H1 (cell line): Measurements from ENCODE around the gene OR2T33. TPM values are rescaled to one million over a fixed set of nuclear protein-coding genes. Genes with fewer than 3 reads are reported as not detected.

Experiments used
- CTCF ChIA-PET: fragments of 300-600 bp; sonication (Branson Sonifier 250); formaldehyde crosslinking; loops from one replicate; lab custom pipeline; 2021; ENCODE audit not compliant: partially characterized antibody; lab: Charles Lee
- POLR2A ChIA-PET: fragments of 300-600 bp; sonication (Branson Sonifier 250); formaldehyde crosslinking; loops from one replicate; lab custom pipeline; 2021; ENCODE audit warnings: inconsistent platforms; ENCODE audit not compliant: partially characterized antibody; lab: Charles Lee
- DNase-seq, 2 experiments: peaks; one replicate each; pipeline versions ENCODE4 v3.0.0 to v3.0.0-alpha.2; 2010 to 2022; ENCODE audit warnings: low spot score in 2 of 2, low read depth in 1 of 2, mixed read lengths in 1 of 2
- FAIRE-seq: peaks from 2 replicates; lab custom pipeline; 2011; peaks lifted over from hg19 to GRCh38; lab: Jason Lieb, UNC
- H2AFZ ChIP-seq: 2 replicates; pipeline ENCODE4 v1.8.1; 2012; ENCODE audit warnings: low read length, inconsistent platforms
- H2AK5ac ChIP-seq: 2 replicates; pipeline ENCODE4 v1.6.1; 2013; ENCODE audit warnings: low read depth, low read length
- H2BK120ac ChIP-seq: replicated peaks from 2 replicates; pipeline ENCODE3; 2013; ENCODE audit warnings: low read depth, low read length, inconsistent platforms
- H2BK12ac ChIP-seq: 2 replicates; pipeline ENCODE4 v1.6.1; 2013; ENCODE audit warnings: low read depth, low read length
- H2BK15ac ChIP-seq: 2 replicates; pipeline ENCODE4 v1.6.1; 2013; ENCODE audit warnings: low read length
- H2BK20ac ChIP-seq: 2 replicates; pipeline ENCODE4 v1.6.1; 2013; ENCODE audit warnings: low read length
- H2BK5ac ChIP-seq: 2 replicates; pipeline ENCODE4 v1.6.1; 2013; ENCODE audit warnings: low read depth, low read length
- H3K14ac ChIP-seq: 2 replicates; pipeline ENCODE4 v1.6.1; 2013; ENCODE audit warnings: inconsistent platforms; ENCODE audit not compliant: insufficient read length
- H3K18ac ChIP-seq: 2 replicates; pipeline ENCODE4 v1.6.1; 2013; ENCODE audit warnings: low read length; ENCODE audit errors: extremely low read depth
- H3K23ac ChIP-seq: 2 replicates; pipeline ENCODE4 v1.6.1; 2013; ENCODE audit warnings: inconsistent platforms; ENCODE audit not compliant: insufficient read length
- H3K23me2 ChIP-seq: 2 replicates; pipeline ENCODE4 v1.6.1; 2013; ENCODE audit warnings: low read depth, low read length
- H3K27ac ChIP-seq: 2 replicates; pipeline ENCODE4 v1.6.1; 2011; ENCODE audit warnings: low read depth, low read length, inconsistent platforms
- H3K27me3 ChIP-seq, 4 experiments: replicated peaks in 1 of 4; 1 replicate in 1 of 4; 2 replicates in 3 of 4; pipeline versions ENCODE4 v1.6.1 to v1.8.1; 2011 to 2013; ENCODE audit warnings: low read length in 3 of 4, mild to moderate bottlenecking in 3 of 4, inconsistent platforms in 2 of 4, mixed read lengths in 2 of 4, moderate library complexity in 1 of 4; ENCODE audit not compliant: control insufficient read depth in 3 of 4, insufficient read depth in 3 of 4; ENCODE audit errors: extremely low read depth in 1 of 4
- H3K36me3 ChIP-seq, 4 experiments: 2 replicates each; pipeline versions ENCODE4 v1.6.1 to v1.8.1; 2011 to 2013; ENCODE audit warnings: mild to moderate bottlenecking in 4 of 4, low read length in 3 of 4, moderate library complexity in 2 of 4, control low read depth in 1 of 4, inconsistent platforms in 1 of 4; ENCODE audit not compliant: insufficient read depth in 4 of 4, control insufficient read depth in 2 of 4
- H3K4ac ChIP-seq: replicated peaks from 2 replicates; pipeline ENCODE3; 2013; ENCODE audit warnings: low read length, low read depth, mixed read lengths, inconsistent platforms; ENCODE audit not compliant: insufficient read length
- H3K4me1 ChIP-seq, 4 experiments: replicated peaks in 1 of 4; 1 replicate in 1 of 4; 2 replicates in 3 of 4; pipeline versions ENCODE4 v1.6.1 to v1.8.1; 2011 to 2013; ENCODE audit warnings: low read length in 3 of 4, inconsistent platforms in 2 of 4, mixed read lengths in 1 of 4; ENCODE audit not compliant: insufficient read depth in 4 of 4, control insufficient read depth in 3 of 4
- H3K4me2 ChIP-seq, 2 experiments: 2 replicates each; pipeline versions ENCODE4 v1.6.1 to v1.8.1; 2011 to 2013; ENCODE audit warnings: low read depth in 2 of 2, low read length in 2 of 2, control low read depth in 1 of 2, inconsistent platforms in 1 of 2, mild to moderate bottlenecking in 1 of 2; ENCODE audit not compliant: insufficient read depth in 1 of 2
- H3K4me3 ChIP-seq, 4 experiments: fragments of 200-600, 300-600 bp in 1 of 4; sonication (generic), shearing (Covaris generic), sonication (Bioruptor Twin) in 1 of 4; 2 replicates each; pipeline versions ENCODE4 v1.5.1 to v1.8.1; 2011 to 2016; ENCODE audit warnings: low read length in 4 of 4, low read depth in 3 of 4, control low read depth in 2 of 4, inconsistent platforms in 2 of 4, mild to moderate bottlenecking in 2 of 4, mixed read lengths in 1 of 4, moderate library complexity in 1 of 4; ENCODE audit not compliant: insufficient read depth in 2 of 4; ENCODE audit errors: extremely low read depth in 1 of 4
- H3K56ac ChIP-seq: replicated peaks from 2 replicates; pipeline ENCODE3; 2013; ENCODE audit warnings: low read depth, mild to moderate bottlenecking, mixed read lengths, low read length, inconsistent platforms; ENCODE audit not compliant: insufficient read length
- H3K79me1 ChIP-seq: 2 replicates; pipeline ENCODE4 v1.6.1; 2013; ENCODE audit warnings: low read depth, low read length, control low read depth
- H3K79me2 ChIP-seq, 2 experiments: 2 replicates each; pipeline versions ENCODE4 v1.6.1 to v1.8.1; 2012 to 2013; ENCODE audit warnings: low read length in 2 of 2, mild to moderate bottlenecking in 2 of 2, inconsistent platforms in 1 of 2; ENCODE audit not compliant: insufficient read depth in 2 of 2, control insufficient read depth in 1 of 2
- H3K9ac ChIP-seq, 4 experiments: replicated peaks in 1 of 4; 1 replicate in 1 of 4; 2 replicates in 3 of 4; pipeline versions ENCODE4 v1.6.1 to v1.8.1; 2011 to 2013; ENCODE audit warnings: low read depth in 3 of 4, low read length in 3 of 4, control low read depth in 2 of 4, mild to moderate bottlenecking in 2 of 4, moderate library complexity in 2 of 4, inconsistent platforms in 1 of 4; ENCODE audit errors: extremely low read depth in 1 of 4
- H3K9me3 ChIP-seq, 2 experiments: 2 replicates each; pipeline versions ENCODE4 v1.6.1 to v1.8.1; 2012 to 2013; ENCODE audit warnings: mild to moderate bottlenecking in 2 of 2, moderate library complexity in 2 of 2, control low read depth in 1 of 2, inconsistent platforms in 1 of 2, low read depth in 1 of 2, low read length in 1 of 2, mixed read lengths in 1 of 2; ENCODE audit not compliant: insufficient read depth in 2 of 2
- H4K20me1 ChIP-seq, 2 experiments: replicated peaks in 1 of 2; 2 replicates each; pipeline versions ENCODE3 to v1.8.1; 2011 to 2013; ENCODE audit warnings: inconsistent platforms in 2 of 2, low read length in 2 of 2, mild to moderate bottlenecking in 1 of 2; ENCODE audit not compliant: insufficient read depth in 2 of 2, control insufficient read depth in 1 of 2
- H4K5ac ChIP-seq: 2 replicates; pipeline ENCODE4 v1.6.1; 2013; ENCODE audit warnings: low read length, low read depth, mixed read lengths, inconsistent platforms; ENCODE audit not compliant: insufficient read length
- H4K8ac ChIP-seq: 2 replicates; pipeline ENCODE4 v1.8.0; 2013; ENCODE audit warnings: mild to moderate bottlenecking, moderate library complexity, low read length, inconsistent platforms; ENCODE audit not compliant: insufficient read depth; ENCODE audit errors: extremely low read depth
- H4K91ac ChIP-seq: replicated peaks from 2 replicates; pipeline ENCODE3; 2013; ENCODE audit warnings: low read length, mixed read lengths, inconsistent platforms; ENCODE audit not compliant: insufficient read length
- CHD1 ChIP-seq: IDR thresholded peaks from 2 replicates; pipeline ENCODE4 v1.6.1; 2012; ENCODE audit warnings: low read depth, low read length, improper control_type of control experiment
- GABPA ChIP-seq: IDR thresholded peaks from 2 replicates; pipeline ENCODE4 v1.6.1; 2011; ENCODE audit warnings: mild to moderate bottlenecking, low read length, moderate library complexity, borderline replicate concordance; ENCODE audit not compliant: insufficient read depth
- JUND ChIP-seq: IDR thresholded peaks from 2 replicates; pipeline ENCODE4 v1.6.1; 2011; ENCODE audit warnings: mild to moderate bottlenecking, improper control_type of control experiment, low read length
- NRF1 ChIP-seq: IDR thresholded peaks from 2 replicates; pipeline ENCODE4 v1.6.1; 2011; ENCODE audit warnings: mild to moderate bottlenecking, low read depth, low read length, improper control_type of control experiment
- RFX5 ChIP-seq: IDR thresholded peaks from 2 replicates; pipeline ENCODE4 v1.6.1; 2011; ENCODE audit warnings: low read depth, low read length, improper control_type of control experiment, borderline replicate concordance
- SAP30 ChIP-seq: fragments of 300-600 bp; sonication (generic); IDR thresholded peaks from 2 replicates; pipeline ENCODE4 v1.7.1; 2012; ENCODE audit warnings: low read length, moderate library complexity, mild to moderate bottlenecking, inconsistent platforms; ENCODE audit not compliant: insufficient read depth, insufficient replicate concordance
- SIX5 ChIP-seq: IDR thresholded peaks from 2 replicates; pipeline ENCODE4 v1.6.1; 2011; ENCODE audit warnings: mild to moderate bottlenecking, low read depth, low read length
- WGBS, 2 experiments: shearing (Covaris generic) in 1 of 2; methylation state at CpG; one replicate each; pipeline versions ENCODE4 v1.1.6 to v1.1.7; 2013 to 2015; ENCODE audit warnings: low lambda C conversion rate in 2 of 2, mixed read lengths in 2 of 2, inconsistent platforms in 1 of 2, low coverage in 1 of 2, missing lambda C conversion rate in 1 of 2; ENCODE audit not compliant: insufficient replicate concordance in 2 of 2, insufficient coverage in 1 of 2, insufficient read length in 1 of 2; ENCODE audit errors: extremely low coverage in 1 of 2, missing lambda C conversion rate in 1 of 2; 5-methylcytosine and 5-hydroxymethylcytosine counted together
- polyA plus RNA-seq, 7 experiments: library from polyadenylated mRNA; depleted of rRNA in 3 of 7; stranded (reverse) in 5 of 7; unstranded in 2 of 7; fragments of >200 nt in 5 of 7; fragments of 200-250 nt in 2 of 7; gene quantifications; 1 replicate in 5 of 7; 2 replicates in 1 of 7; 4 replicates in 1 of 7; pipeline versions ENCODE4 v1.2.1 to v1.2.3, GENCODE V29; 2011 to 2013; ENCODE audit warnings: missing spikeins in 2 of 7, mixed read lengths in 2 of 7
- total RNA-seq: library from RNA; stranded (reverse); fragmentation: NEBNext Ultra II Directional; extraction: Animal tissue kit (Norgen Biotek cat#: 25700); gene quantifications from 2 replicates; pipeline ENCODE4 v1.2.1, GENCODE V29; 2021

The OR2T33 gene
- total and polyA plus RNA-seq, 2 of the 8 experiments (the other 6 are each of a cell fraction or from before 2014, with no cell fraction given): not detected

GRCh38 chr1:248288391-248288790 lies 10.6 kb upstream of the OR2T33 start:
- WGBS, 2 experiments: 79% methylated on average over 6 of the region's 6 CpGs; no CpG with 5 or more reads in 1 of the 2 experiments
- H3K79me2 ChIP-seq: no peaks in the 10 kb centered on the region

More at GRCh38 chr1:248288391-248288790, 10.6 kb upstream of the OR2T33 start:
- Histone ChIP-seq H3K79me1 (no peaks in the 10 kb centered on the region), H2BK120ac (no peak overlapping the region), H3K23ac (no peak overlapping the region), H2AFZ (no peak overlapping the region), H3K4me3 (no peak overlapping the region), H2BK15ac (no peak overlapping the region), H4K8ac (no peak overlapping the region), H2BK5ac (no peak overlapping the region), H3K56ac (no peak overlapping the region), H3K27ac (no peak overlapping the region), H3K36me3 (no peaks in the 10 kb centered on the region), H3K9me3 (peaks cover 36 to 37% of the 10 kb centered on the region in 2 experiments), H2AK5ac (no peak overlapping the region), H2BK20ac (no peak overlapping the region), H2BK12ac (no peak overlapping the region), H3K9ac (no peak overlapping the region), H3K18ac (no peak overlapping the region), H3K4me2 (no peak overlapping the region), H4K91ac (no peak overlapping the region), H3K4me1 (no peaks in the 10 kb centered on the region), H3K23me2 (no peaks in the 10 kb centered on the region), H4K5ac (no peak overlapping the region), H3K14ac (no peak overlapping the region), H4K20me1 (no peaks in the 10 kb centered on the region), H3K4ac (no peak overlapping the region), H3K27me3 (no peaks in the 10 kb centered on the region)
- DNase-seq: no peak
- no peak for FAIRE-seq
- CTCF ChIA-PET: no interaction called here
- POLR2A ChIA-PET: no interaction called here
- TF ChIP-seq SAP30 (no peak), NRF1 (no peak), JUND (no peak), RFX5 (no peak), SIX5 (no peak), GABPA (no peak), CHD1 (no peak)
